ENCODE data around the gene ROR2. TPM values are rescaled to one million over a fixed set of nuclear protein-coding genes. Genes with fewer than 3 reads are reported as not detected.

Gene ROR2
- total and polyA plus RNA-seq, 10 donors: 0.65 to 15.6 (median 6.0) TPM

GRCh38 chr9:91657501-91657900, 292.5 kb downstream of the ROR2 start:
- no peak for DNase-seq
- TF ChIP-seq POLR2AphosphoS5 (IDR thresholded peaks at IDR 0.05) (no peak), POLR2A (IDR thresholded peaks at IDR 0.05) (no peak)
- TF ChIP-seq, protein P1, sequence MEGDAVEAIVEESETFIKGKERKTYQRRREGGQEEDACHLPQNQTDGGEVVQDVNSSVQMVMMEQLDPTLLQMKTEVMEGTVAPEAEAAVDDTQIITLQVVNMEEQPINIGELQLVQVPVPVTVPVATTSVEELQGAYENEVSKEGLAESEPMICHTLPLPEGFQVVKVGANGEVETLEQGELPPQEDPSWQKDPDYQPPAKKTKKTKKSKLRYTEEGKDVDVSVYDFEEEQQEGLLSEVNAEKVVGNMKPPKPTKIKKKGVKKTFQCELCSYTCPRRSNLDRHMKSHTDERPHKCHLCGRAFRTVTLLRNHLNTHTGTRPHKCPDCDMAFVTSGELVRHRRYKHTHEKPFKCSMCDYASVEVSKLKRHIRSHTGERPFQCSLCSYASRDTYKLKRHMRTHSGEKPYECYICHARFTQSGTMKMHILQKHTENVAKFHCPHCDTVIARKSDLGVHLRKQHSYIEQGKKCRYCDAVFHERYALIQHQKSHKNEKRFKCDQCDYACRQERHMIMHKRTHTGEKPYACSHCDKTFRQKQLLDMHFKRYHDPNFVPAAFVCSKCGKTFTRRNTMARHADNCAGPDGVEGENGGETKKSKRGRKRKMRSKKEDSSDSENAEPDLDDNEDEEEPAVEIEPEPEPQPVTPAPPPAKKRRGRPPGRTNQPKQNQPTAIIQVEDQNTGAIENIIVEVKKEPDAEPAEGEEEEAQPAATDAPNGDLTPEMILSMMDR (IDR thresholded peaks at IDR 0.05 in 8 of 11, conservative IDR thresholded peaks at IDR 0.05 in 3 of 11): no peak
- intact Hi-C loops (cut with DNase I; ENCODE audit: low total_unique reads): no loop called here

GRCh38 chr9:91655658-91656057, 294.4 kb downstream of the ROR2 start:
- Histone ChIP-seq H3K27ac (no peak overlapping the region), H3K4me1 (no peaks in the 10 kb centered on the region), H3K9me3 (no peaks in the 10 kb centered on the region), H3K4me3 (no peak overlapping the region), H3K36me3 (no peaks in the 10 kb centered on the region), H3K27me3 (replicated peaks in 1 of 7) (no peaks in the 10 kb centered on the region)
- intact Hi-C loops (cut with DNase I; ENCODE audit: low total_unique reads): no loop called here
- no peak for DNase-seq
- WGBS, 5 donors: 73 to 87% (median 84%) methylated on average over 4 of the region's 4 CpGs
- no peak for TF ChIP-seq POLR2A (IDR thresholded peaks at IDR 0.05)

More at GRCh38 chr9:91657501-91657900, 292.5 kb downstream of the ROR2 start:
- WGBS, 5 donors: 65 to 86% (median 75%) methylated on average over 3 of the region's 3 CpGs
- Histone ChIP-seq H3K36me3 (no peaks in the 10 kb centered on the region), H3K9me3 (no peaks in the 10 kb centered on the region), H3K27ac (no peak overlapping the region), H3K4me1 (no peaks in the 10 kb centered on the region), H3K27me3 (replicated peaks in 1 of 7) (no peaks in the 10 kb centered on the region), H3K4me3 (no peak overlapping the region)

DNA sequence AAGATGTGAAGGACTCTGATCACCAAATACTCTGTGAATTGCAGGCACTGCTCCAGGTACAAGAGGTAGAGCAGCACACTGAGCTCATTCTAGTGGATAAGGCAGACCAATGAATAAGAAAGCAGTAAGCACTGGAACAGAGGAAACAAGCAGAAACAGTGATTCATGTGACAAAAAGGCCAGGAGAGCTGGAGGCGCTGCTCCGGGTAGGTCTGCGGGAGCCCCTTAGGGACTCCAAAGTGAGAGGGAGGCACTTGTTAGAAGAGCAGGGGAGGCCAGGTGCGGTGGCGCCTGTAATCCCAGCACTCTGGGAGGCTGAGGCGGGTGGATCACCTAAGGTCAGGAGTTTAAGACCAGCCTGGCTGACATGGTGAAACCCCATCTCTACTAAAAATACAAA, 294.8 kb downstream of the ROR2 start:
- no peak overlapping the region for H3K27ac ChIP-seq
- intact Hi-C loops (cut with DNase I; ENCODE audit: low total_unique reads): no loop called here
- H3K27me3 ChIP-seq (replicated peaks in 1 of 7): no peaks in the 10 kb centered on the region
- H3K4me1 ChIP-seq: no peaks in the 10 kb centered on the region
- TF ChIP-seq POLR2A (IDR thresholded peaks at IDR 0.05): no peak
- TF ChIP-seq, protein P1 (IDR thresholded peaks at IDR 0.05 in 8 of 11, conservative IDR thresholded peaks at IDR 0.05 in 3 of 11): no peak
- TF ChIP-seq POLR2AphosphoS5 (IDR thresholded peaks at IDR 0.05): no peak
- no peaks in the 10 kb centered on the region for H3K9me3 ChIP-seq
- 87 to 93% (median 90%) methylated on average over 6 of the region's 6 CpGs for WGBS, 5 donors
- DNase-seq: no peak
- H3K4me3 ChIP-seq: no peak overlapping the region
- H3K36me3 ChIP-seq: no peaks in the 10 kb centered on the region

GRCh38 chr9:91654527-91654926, 295.5 kb downstream of the ROR2 start:
- H3K27me3 ChIP-seq (replicated peaks in 1 of 7): no peaks in the 10 kb centered on the region
- H3K36me3 ChIP-seq: no peaks in the 10 kb centered on the region
- DNase-seq: no peak
- intact Hi-C loops (cut with DNase I; ENCODE audit: low total_unique reads): no loop called here
- H3K4me3 ChIP-seq: no peak overlapping the region
- H3K4me1 ChIP-seq: no peaks in the 10 kb centered on the region
- H3K9me3 ChIP-seq: no peaks in the 10 kb centered on the region
- TF ChIP-seq POLR2AphosphoS5 (IDR thresholded peaks at IDR 0.05) (no peak), POLR2A (IDR thresholded peaks at IDR 0.05) (no peak)
- TF ChIP-seq, protein P1 (IDR thresholded peaks at IDR 0.05 in 8 of 11, conservative IDR thresholded peaks at IDR 0.05 in 3 of 11): no peak
- no peak overlapping the region for H3K27ac ChIP-seq
- WGBS, 5 donors: 90 to 100% (median 95%) methylated on average over 1 of the region's 1 CpG

- Histone ChIP-seq H3K4me1 (no peaks in the 10 kb centered on the region), H3K9me3 (no peaks in the 10 kb centered on the region), H3K36me3 (no peaks in the 10 kb centered on the region), H3K27me3 (replicated peaks in 1 of 7) (peaks cover 0 to 16% (median 0%) of the 10 kb centered on the region in 7 donors), H3K27ac (no peak overlapping the region), H3K4me3 (no peak overlapping the region)
- no peak for TF ChIP-seq POLR2AphosphoS5 (IDR thresholded peaks at IDR 0.05)
- no peak for TF ChIP-seq POLR2A (IDR thresholded peaks at IDR 0.05)
- TF ChIP-seq, protein P1 (IDR thresholded peaks at IDR 0.05 in 8 of 11, conservative IDR thresholded peaks at IDR 0.05 in 3 of 11): no peak
- no peak for DNase-seq
- 85 to 98% (median 88%) methylated on average over 4 of the region's 4 CpGs for WGBS, 5 donors
- intact Hi-C loops (cut with DNase I; ENCODE audit: low total_unique reads): no loop called here
These were observed 302.7 kb downstream of the ROR2 start for GRCh38 chr9:91647371-91647770.
